ENCODE data around the gene MPP2.
"Not testable (repeated sequence)": the region's sequence is repeated elsewhere in the genome, so short reads cannot be mapped to it uniquely, and the experiment has no call there.

Gene MPP2

DNA sequence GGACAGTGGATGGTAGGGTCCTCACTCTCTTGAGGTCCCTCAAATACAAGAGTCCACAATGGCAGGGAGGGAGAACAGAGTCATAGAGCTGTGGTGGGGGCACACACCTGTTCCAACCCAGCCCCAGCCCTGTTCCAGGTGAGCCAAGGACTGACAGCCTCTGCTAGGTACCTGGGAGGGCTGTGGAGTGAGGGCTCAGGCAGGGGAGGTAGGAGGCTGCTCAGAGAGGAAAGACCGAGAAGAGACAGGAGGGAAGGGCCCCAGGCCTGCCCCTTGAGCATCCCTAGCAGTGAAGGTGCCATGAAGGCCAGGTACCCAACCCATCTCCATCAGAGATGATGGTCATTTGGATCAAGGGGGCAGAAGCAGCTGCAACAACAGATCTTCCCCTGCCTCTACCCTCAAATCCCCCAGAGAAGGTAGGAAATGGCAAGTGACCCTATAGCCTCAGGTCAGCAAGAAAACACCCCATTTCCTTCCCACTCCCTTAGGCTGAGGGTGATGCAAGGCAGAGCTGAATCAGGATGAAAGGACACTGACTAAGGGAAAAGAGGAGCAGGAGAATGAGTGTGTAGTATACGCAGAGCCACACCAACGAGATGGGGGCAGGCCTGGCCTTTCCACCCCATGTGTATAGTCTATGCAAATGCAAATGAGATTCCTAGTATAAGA, 31.7 kb downstream of the MPP2 start:
- DNase-seq (ENCODE audit: low read depth in 3 of 3), result no peak

DNA sequence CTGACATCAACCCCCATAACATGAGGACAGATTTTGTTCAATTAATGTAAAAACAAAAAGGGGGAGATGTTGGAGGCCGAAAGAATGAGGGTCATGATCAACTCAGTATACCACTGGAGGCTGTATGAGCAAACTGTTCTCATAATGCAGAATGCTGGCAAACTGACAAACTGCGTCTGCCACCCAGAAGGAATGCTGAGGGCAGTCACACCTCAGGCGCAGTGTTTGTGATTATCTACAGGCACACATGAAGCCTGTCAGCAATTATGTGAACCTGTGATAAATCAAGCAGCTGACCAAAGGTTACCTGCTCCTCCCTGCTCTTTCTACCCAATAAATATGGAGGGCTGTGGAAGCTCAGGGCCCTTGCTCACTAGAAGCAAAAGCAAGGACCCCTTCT, 33.0 kb downstream of the MPP2 start:
- DNase-seq (ENCODE audit: low read depth in 3 of 3), result no peak

DNA sequence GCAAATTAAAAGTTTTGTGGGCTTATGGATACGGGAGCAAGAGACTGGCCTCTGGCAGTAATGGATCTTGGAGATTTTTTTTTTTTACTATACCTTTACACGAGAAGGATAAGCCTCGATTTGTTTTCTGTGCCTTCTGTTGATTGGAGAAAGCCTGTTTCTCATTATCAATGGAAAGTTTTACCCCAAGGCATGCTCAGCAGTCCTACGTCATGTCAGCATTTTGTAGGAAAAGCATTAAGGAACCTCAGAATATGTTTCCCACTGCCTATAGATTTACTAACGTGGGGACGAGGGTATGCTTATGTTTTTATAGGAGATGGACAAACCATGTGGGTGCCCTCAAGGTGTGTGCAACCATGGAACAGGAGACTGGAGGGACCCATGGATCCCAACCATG, 33.5 kb downstream of the MPP2 start:
- DNase-seq (ENCODE audit: low read depth in 3 of 3), result no peak

DNA sequence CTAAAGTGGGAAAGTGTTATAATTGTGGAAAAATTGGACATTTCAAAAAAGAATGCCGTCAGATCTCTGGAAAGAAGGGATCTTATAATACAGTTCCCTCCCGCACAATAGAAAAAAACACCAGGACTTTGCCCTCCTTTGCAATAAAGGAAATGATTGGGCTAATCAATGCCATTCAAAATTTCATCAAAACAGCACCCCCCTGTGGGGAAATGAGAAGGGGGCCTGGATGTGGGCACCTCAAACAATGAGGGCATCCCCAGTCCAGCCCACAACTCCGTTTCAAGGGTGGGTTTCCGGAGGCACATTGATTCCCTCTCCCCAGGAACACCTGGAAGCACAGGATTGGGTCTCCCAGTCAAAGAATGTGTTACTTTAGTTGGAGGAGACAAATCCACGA, 34.2 kb downstream of the MPP2 start:
- DNase-seq (ENCODE audit: low read depth in 3 of 3), result no peak

DNA sequence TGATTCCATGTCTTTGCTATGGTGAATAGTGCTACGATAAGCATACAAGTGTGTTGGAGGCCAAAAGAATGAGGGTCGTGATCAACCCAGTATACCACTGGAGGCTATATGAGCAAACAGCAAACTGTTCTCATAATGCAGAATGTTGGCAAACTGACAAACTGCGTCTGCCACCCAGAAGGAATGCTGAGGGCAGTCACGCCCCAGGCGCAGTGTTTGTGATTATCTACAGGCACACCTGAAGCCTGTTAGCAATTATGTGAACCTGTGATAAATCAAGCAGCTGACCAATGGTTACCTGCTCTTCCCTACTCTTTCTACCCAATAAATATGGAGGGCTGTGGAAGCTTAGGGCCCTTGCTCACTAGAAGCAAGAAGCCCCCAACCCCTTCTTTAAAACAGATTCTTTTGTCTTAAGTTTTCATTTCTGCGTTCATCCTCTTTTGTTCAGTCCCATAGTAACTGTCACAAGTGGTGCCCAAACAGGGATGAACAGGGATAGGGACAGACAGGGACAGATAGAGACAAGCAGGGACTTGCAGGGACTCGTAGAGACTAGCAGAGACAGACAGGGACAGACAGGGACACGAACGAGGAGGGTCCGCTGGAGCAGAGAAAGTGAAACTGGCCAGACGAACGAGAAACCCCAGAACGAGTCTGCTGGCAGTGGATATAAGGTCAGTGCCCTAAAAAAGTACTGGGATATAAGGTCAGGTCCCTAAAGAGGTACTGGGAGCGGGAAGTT, 35.2 kb downstream of the MPP2 start:
- DNase-seq (ENCODE audit: low read depth in 3 of 3), result no peak

DNA sequence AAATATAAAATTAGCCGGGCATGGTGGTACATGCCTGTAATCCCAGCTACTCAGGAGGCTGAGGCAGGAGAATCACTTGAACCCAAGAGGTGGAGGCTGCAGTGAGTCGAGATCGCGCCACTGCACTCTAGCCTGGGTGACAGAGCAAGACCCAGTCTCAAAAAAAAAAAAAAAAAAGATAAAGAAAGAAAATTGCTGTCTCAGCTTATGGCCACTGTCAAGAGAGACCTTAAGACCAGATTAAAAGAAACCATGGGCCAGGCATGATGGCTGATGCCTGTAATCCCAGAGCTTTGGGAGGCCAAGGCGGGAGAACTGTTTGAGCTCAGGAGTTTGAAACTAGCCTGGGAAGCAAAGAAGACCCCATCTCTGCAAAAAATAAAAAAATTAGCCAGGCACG, 38.3 kb downstream of the MPP2 start:
- DNase-seq (ENCODE audit: low read depth in 3 of 3), result not testable (repeated sequence)

DNA sequence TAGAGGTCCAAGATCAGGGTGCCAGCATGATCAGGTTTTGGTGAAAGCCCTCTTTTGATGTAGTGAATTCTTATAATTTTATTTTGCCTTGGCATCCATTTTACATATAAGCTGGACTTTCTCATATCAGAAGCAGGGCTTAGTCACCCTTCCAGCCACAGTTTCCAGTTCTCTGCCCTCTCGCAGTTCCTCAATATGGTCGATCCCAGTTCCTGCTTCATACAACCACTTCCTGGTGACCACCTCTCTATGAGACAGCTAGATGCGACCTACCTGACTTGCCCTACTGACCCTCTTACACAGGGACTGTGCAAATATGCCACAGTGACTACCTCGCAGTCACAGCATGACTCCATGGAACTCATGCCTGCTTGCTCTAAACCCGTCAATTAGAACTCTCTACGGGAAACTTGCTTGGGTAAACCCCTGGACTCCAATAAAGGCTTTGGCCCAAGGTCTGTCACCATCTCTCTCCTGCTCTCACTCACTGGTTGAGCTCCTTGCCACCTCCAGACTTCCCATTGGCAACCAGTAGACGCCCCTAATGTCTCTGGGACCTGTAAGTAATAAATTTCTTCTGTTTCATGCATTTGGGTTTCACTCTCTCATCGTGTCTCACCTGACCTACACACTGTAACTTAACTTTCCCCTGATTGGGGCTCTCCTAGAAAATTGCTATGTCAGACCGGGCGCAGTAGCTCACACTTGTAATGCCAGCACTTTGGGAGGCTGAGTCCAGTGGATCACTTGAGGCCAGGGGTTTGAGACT, 38.9 kb downstream of the MPP2 start:
- DNase-seq (ENCODE audit: low read depth in 3 of 3), result no peak

DNA sequence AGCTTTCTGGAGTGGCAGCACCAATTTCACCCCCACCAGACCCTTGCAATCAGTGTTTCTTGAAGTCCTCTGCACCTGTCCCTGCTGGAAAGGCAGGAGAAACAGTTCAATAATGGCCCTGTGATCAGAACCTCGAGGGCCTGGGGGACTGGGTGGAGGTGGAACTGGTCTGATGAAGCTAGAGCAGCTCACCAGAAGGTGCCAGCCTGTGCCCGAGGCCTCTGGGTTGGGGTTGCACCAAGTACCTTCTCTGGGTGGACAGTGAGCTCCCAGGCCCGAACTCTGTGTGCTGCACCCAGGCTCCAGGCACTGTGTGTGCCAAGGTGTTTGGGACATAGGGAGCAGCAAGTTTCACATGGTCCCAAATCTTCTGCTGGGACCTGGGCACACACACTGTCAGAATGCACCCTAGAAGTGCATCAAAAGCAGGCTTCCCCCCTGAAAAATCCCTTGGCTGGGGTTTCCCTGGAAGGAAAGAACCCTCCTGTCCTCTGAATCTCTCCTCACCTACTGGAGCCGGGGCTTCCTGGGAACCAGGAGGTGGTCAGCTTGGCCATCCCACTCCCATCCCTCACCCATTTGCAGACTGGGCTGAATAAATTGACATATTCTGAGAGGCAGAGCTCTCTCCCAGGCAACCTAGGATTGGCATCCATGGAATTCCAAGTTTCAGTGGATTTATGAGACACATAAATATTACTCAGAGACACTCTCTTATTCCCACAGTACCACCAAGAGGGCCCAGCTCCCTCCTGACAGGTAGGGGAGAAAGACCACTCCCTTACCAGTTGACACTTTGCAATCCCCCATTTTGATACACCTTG, 43.0 kb downstream of the MPP2 start:
- DNase-seq (ENCODE audit: low read depth in 3 of 3), result no peak

DNA sequence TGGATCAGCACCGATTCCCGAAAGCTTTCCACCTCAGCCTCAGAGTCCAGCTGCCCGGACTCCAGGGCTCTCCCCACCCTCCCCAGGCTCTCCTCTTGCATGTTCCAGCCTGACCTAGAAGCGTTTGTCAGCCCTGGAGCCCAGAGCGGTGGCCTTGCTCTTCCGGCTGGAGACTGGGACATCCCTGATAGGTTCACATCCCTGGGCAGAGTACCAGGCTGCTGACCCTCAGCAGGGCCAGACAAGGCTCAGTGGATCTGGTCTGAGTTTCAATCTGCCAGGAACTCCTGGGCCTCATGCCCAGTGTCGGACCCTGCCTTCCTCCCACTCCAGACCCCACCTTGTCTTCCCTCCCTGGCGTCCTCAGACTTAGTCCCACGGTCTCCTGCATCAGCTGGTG, 45.4 kb downstream of the MPP2 start:
- DNase-seq (ENCODE audit: low read depth in 3 of 3), result no peak

DNA sequence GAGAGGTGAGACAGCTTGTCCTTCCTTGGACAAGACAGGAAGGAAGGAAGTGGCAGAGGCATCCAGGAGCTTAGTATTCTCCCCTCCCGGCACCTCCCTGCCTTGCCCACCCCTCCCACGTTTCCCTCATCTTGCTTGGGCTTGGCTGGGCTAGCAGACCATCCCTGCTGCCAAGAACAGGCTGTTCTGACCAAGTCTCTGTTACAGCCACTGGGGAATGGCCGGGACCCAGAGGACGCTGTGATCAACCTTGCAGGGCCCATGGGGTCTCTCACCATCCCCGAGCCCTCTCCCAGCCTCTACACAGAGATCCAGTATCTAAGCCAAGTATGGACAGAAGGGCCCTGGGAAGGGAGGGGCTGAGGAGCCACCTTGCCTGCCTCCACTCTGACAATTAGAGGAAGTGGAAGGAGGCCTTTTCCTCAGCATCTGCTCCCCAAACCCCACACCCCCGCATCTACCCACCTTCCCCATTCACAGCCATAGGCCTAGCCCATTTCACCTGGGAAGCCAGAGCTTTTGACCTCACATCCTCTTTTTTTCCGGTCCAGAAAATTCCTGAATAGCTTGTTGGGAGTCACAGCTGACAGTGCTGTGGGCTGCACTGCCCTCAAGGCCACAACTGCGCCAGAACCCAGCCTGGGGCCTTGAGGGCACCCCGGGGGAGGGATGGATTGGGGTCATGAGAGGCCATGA, 46.3 kb downstream of the MPP2 start:
- no peak for DNase-seq (ENCODE audit: low read depth in 3 of 3)

DNA sequence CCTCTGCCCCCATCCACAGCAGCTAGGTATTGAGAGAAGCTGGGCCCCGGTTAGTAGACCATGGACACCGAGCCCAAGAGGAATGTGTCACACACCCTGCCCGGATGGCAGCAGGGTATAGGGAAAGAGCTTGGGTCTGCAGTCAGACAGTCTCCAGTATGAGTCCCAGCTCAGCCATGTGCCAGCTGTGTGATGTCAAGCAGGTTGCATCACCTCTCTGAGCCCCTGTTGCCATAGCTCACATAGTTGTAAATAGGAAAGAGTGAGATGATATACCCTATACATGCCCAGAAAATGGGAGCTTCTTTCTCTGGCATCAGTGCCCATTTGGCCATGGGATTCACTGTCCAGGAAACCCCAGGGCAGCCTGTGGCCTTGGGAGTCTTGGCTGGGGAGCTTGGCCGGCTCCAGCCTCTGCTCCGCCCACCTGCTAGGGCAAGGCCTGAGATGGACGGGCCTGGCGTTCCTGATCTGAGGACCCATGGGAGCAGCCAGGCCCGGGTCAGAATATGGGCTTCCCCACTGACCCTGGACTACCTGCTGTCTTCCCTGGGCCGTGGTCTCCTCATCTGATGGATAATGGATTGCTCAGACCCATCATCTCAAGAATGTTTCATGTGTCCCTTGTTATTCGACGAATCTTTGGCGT, 47.1 kb downstream of the MPP2 start:
- DNase-seq (ENCODE audit: low read depth in 3 of 3), result no peak

DNA sequence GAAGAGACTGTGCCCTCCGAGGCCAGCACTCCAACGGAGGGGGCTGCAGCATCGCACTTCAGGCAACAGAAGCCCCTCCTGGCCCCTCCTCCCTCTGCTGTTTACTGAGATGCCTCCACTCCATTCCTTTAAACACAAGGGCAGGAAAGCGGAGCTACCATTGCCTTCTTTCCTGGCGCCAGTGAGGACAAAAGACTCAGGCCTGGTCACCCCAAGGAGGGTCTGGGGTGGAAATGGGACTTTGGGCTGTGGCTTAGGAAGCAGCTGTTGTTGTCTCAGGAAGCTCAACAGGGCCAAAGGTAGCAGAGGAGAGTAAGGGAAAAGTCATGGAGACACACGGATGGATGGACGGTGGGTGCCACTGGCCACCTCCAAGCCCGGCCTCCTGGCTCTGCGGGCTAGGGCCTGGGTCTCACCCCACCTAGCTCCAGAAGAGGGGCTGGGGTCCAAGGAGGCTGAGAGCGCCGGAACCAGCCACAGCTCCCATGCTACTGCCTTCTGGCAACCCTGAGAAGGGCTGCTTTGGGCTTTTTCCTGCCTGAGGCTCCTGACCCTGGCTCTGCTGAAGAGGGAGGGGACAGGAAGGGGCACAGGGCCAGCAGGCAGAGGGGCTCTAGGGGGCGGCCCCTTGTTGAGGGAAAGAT, 49.3 kb downstream of the MPP2 start:
- no peak for DNase-seq (ENCODE audit: low read depth in 3 of 3)

DNA sequence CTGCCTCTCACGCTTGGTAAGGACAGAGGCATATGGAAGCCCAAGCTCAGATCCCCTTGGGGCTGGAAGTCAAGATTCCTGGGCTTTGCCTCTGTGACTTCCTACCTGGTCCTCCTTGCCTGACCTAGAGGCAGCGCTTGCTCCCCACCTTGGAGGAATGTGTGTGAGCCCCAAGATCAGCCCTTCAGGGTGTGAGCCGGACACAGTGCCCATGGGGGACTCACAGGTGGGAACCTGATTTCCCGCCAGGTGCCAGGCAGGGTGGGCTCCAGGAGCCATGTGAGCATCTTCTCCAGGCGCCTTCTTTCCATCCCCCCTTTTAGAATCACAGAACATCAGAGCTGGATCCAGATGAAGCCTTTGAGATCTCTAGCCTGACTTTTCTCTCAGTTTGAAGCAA, 50.2 kb downstream of the MPP2 start:
- DNase-seq (ENCODE audit: low read depth in 3 of 3), result no peak

DNA sequence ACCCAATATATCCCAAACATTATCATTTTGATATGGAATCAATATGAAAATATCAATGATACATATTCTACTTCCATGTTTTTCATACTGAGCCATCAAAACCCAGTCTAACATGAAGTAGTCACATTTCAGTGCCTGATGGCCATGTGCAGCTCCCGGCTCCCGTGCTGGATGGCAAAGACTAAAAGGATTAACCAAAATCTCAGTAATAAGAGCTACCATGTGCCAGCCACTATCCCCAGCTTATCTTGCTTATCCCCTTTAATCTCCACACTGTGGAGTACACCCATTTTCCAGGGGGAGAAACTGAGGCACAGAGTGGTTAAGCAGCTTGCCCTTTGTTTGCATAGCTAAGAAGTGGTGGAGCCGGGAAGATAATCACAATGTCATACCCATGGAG, 51.2 kb downstream of the MPP2 start:
- no peak for DNase-seq (ENCODE audit: low read depth in 3 of 3)

DNA sequence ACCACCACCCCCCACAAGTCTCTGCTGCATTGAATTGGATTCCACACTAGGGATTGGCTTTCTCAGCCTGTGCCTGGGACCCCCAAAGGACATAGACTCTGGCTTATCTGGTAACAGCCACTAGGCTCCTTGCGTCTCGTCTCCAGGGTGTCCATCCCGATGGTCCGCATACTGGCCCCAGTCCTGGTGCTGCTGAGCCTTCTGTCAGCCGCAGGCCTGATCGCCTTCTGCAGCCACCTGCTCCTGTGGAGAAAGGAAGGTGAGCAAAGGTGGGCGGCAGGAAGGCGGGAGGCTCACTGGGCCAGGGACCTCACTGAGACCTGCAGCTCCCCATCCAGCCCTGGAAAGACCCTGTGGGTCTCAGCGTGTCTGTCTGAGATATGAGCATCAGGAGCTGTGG, 52.3 kb downstream of the MPP2 start:
- DNase-seq (ENCODE audit: low read depth in 3 of 3), result no peak

DNA sequence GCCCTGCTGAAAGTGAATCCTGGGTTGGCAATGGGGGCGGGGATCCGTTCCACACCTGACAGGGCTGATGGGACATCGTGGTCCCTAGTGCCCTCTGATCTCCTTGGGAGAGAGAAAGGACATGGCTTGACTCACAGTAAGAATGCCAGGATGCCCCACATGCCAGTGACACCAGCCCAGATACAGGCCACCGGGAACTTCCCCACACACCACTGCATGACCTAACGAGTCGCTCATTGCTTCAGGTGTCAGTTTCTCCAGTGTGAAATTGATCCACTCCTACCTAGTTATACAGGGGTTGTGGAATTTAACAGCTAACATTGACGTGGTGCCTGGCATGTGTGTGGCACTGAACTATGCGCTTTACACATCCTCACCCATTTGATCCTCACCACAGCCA, 52.8 kb downstream of the MPP2 start:
- no peak for DNase-seq (ENCODE audit: low read depth in 3 of 3)

DNA sequence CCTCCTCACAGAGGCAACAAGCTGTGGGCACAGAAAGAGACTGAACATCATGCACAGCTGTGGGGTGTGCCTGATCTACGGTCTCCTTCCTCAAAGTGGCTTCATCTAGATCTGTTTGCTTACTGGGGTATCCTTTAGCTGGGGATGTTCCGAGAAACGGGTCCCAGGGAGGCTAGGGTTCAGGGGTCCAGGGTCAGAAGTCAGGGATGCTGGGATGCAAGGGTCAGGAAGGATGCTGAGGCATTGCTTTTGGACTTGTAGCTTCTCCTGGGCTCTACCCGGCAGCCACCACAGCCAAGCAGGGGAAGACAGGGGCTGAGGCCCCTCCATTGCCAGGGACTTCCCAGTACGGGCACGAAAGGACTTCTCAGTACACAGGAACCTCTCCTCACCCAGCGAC, 53.8 kb downstream of the MPP2 start:
- DNase-seq (ENCODE audit: low read depth in 3 of 3), result no peak

DNA sequence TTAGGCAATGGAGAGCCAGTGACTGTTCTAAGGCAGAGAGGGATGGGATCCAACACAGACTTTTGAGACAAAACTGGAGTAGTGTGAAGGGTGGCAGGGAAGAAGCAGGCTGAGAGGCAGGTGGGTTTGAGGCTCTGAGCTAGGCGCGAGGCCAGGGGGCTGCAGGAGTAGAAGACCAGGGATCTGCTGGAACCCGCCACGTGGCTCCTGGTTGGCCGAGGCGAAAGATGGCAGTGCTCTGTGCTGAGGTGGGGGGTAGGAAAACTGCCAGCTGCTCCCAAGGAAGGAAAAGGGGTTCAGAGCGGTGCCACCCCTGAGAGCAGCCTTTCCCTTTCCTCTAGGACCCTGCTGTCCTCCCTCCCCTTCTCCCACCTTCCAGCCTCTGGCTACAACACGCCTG, 54.8 kb downstream of the MPP2 start:
- no peak for DNase-seq (ENCODE audit: low read depth in 3 of 3)

DNA sequence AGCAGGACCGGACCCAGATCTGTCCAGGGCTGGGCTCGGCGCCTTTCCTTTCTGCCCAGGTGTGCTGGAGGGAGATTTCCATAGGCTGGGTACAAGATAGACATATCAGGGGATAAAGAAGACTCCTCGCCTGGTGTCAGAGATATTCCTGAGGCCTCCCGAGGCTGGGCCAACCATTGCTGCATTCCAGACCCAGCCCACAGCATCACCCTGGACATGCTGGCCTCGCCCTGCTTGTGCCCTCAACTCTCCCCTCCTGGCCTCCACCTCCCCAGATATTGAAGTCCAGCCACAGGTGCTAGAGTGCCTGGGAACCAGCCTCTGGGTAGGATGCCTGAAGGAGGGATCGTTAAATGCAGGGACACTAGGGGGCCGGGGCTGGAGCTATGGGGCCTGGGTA, 58.2 kb downstream of the MPP2 start:
- DNase-seq (ENCODE audit: low read depth in 3 of 3), result no peak

DNA sequence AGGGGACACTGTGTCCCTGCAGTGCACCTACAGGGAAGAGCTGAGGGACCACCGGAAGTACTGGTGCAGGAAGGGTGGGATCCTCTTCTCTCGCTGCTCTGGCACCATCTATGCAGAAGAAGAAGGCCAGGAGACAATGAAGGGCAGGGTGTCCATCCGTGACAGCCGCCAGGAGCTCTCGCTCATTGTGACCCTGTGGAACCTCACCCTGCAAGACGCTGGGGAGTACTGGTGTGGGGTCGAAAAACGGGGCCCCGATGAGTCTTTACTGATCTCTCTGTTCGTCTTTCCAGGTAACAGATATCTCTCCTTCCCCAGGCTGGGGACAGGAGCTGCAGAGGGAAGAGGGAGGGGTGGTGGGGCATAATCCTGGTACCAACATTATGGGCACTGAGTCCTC, 58.7 kb downstream of the MPP2 start:
- DNase-seq (ENCODE audit: low read depth in 3 of 3), result no peak
